NCI-H82 treated with DMSO at 0.1 percent for 48 hours (cell line): ENCODE data around the gene MPDZ.

ENCODE experiments used
- DNase-seq: peaks from one replicate; lab custom pipeline; 2025; ENCODE audit not compliant: unreplicated experiment; lab: John Stamatoyannopoulos, UW

Gene MPDZ

DNA sequence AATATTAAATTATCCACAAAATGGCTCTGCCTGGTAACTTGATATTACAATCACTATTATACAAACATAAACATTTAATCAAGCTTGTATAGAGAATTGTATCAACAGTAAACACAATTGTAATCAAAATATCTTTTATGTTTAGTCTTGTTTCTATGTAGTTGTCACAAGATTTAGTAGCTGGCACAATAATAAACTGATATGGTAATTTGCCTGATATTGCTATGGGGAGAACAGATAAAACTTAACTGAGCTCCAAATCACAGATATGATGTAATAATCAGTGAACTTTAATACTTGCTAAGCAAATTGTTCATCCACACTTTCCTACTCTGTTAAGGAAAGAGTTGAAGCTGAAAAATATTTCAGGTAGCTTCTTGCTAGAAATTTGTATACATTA is 189.8 kb downstream of the MPDZ start:
- no peak for DNase-seq

DNA sequence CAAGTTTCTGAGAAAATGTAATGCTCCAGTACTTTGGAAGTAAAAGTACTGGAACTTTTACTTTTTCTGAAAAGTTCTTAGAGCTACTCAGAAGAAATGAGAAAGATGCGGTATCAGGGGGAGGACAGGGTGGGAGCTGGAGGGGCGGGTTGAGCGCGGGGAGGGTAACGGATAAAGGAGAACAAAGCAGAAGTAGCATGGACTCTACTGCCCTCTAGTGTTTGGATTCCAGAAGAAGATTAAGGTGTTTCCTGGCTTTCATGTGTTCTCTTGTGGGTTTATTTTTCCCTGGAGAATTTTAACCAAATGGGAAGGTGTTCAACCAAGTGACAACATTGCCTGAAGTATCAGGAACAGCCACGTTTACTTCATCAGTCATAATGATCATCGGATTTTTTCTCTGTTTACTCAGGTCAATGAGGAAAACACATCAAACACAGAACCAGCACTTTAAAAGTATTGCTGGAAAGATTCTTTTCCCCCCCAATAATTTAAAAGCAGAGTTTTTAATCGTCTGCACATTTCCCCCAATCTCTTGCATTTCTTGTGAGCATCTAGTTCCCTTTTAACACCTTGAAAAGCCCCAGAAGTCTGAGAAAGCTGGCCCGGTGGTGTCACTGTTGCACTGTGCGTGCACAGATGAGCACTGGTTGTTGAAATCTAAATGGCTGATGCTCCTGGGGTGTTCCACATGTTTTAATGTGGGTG is 190.6 kb downstream of the MPDZ start:
- DNase-seq, result peak; percentile 42

DNA sequence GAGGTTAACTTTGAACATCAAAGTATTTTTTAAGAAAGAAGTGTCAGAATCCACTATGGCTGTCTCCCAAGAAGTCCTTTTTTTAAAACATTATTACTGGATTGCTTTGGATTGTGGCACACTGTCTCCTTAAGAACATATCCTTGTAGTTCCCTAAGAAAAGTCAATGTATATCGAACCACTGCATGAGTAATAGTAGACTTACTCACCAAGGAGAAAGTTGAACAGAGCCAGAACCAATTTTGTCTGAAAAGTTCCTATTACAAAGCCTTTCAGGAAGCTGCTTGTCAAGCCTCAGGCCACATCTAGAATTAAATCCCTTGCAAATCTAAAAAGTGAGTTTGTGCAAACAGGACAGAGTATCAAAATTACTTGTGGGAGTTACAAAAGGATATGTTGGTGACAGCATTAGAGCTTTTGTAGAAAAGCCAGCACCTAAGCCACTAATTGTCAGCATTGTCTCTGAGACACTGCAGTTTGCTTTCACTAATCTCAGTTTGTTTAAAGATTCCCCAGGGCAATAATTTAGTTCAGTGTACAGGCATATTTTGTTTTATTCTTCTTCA is 195.4 kb downstream of the MPDZ start:
- no peak for DNase-seq

DNA sequence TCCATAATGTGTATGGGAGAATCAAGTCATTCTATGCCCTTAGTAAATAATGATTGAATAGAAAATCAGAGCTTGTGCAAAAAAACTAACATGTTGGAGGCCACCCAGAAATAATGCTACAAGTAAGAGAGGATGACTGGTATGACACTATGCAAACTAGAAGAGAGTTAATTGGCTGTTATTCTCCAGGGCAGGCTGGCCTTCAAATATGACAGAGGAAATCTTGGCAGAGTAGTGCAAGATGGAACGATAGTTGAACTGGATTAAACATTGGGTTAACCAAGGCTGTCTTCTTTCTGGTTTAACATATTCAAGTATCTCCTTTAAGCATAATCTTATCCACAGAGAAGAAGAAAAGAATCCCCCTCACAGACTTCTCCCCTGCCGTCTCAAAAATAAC is 196.1 kb downstream of the MPDZ start:
- no peak for DNase-seq

DNA sequence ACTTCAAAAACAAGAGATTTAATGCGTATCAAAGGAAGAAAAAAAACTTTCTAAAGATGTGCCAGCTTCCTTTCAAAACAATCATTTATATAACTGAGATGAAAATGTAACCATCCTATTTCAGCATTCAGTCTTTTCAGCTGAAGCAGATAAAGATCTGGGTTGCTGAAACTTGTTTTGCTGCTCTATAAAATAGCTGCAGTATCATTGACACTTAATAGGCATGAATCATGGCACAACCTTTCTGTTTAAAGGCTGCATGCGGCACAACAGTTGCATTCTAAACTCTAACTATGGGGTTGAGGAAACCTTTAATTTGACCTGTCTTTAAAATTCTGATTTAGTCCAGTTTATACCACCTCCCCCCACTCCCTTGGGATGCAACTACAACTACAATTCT is 196.7 kb downstream of the MPDZ start:
- DNase-seq, result no peak

DNA sequence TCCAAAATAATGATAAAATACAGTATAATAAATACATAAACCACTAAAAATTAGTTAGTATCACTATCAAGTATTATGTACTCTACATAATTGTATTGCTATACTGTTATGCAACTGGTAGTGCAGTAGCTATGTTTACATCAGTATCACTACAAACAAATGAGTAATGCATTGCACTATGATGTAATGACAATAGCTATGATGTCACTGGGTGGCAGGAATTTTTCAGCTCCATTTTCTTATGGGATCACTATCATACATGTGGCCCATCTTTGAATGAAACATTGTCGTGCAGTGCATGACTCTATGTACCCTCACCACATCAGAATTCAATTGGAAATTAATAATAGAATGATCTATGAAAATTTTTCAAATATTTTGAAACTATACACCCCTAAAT is 201.3 kb downstream of the MPDZ start:
- DNase-seq, result no peak

DNA sequence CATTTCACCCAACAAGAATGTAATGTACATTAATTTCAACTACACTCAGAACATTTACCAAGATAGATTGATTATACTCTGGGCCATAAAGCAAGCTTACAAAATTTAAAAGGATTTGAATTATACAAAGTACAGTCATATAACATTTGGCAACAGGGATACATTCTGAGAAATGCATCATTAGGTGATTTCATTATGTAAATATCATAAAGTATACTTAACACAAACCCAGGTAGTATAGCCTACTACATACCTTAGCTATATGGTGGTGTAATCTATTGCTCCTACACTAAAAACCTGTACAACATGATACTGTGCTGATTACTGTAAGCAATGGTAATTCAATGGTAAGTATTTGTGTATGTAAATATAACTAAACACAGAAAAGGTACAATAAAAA is 202.9 kb downstream of the MPDZ start:
- DNase-seq, result no peak

DNA sequence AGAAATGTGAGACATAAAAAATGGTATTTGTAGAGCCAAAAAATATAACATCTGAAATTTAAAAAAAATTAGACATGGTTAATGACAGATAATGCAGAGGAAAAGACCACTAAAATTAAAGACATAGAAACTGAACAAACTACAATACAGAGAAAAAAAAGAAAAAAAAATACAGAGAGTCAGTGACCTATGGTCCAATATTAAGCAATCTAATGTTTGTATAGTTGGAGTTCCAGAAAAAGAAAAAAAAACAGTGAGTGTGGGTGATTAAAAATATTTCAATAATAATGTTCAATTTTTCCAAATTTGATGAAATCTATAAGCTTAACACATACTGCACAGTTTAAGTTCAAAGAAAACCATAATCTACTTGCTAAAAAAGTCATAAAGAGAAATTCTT is 207.6 kb downstream of the MPDZ start:
- no peak for DNase-seq

DNA sequence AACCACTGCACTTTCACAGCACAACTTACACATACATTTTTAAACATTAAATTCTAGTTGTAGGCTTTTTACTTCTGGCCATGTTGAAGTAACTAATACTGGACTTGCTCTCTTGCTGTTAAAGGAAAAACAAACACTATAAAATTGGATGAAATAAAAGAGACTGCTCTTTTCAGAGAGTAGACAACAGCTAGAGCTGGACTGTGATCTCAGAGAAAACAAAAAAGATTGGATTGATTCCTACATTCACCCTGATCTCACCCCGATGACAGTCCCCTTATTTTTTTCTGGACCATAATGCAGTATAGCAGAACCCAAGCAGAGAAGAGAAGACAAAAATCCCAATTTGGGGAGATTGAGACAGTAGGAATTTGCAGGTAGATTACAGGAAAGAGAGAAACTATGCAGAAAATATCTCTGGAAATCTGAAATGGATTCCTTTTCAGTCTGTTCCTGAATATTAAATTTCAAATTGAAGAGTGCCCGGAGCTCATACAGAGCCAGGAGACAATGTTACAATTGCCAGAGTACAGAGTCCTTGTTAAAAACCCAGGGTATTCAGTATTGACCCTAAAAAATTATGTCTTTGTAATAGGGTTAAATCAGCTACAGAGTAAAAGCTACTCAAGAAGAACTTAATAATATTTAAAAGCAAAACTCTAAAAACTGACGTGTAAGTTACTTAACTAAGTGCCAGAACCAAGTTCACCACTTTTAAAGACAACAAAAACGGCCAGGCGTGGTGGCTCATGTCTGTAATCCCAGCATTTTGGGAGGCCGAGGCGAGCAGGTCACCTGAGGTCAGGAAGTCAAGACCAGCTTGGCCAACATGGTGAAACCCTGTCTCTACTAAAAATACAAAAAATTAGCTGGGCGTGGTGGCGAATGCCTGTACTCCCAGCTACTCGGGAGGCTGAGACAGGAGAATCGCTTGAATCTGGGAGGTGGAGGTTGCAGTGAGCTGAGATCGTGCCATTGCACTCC is 208.6 kb downstream of the MPDZ start:
- DNase-seq, result no peak

DNA sequence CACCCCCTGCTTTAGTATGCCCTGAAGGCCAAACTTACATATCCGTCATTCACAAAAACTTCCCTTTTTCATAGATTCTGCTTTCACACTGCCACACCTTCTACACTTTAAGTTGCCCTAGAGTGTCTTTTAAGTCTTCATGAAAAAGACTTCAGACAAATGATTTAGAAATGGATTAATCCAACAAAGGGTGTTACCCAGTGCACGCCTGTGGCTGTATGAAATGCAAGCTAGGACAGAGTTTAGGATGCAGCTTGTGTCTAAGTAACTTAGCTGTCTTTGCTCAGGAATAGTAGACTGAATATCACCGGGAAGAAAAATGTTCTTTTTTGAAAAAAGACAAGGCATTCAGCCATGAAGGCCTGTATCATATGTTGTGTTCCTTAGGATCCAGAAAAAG is 210.0 kb downstream of the MPDZ start:
- no peak for DNase-seq

DNA sequence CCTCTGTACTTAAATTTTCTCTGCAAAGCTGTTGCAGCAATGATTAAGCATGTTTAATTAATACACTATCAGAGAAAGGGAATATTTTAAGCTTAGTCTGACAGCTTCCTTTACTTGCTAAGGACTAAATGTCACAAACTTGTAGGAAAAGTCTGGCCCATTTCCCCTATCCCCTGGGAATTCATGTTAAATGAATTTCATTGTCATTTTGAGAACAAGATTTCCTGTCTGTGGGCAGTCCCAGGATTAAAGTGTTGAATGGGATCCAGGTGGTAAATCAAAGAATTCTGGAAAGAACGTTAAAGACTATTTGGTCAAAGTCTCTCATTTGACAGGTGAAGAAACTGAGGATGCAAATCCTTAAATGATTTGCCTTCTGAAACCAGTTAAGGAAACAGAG is 214.8 kb downstream of the MPDZ start:
- no peak for DNase-seq

DNA sequence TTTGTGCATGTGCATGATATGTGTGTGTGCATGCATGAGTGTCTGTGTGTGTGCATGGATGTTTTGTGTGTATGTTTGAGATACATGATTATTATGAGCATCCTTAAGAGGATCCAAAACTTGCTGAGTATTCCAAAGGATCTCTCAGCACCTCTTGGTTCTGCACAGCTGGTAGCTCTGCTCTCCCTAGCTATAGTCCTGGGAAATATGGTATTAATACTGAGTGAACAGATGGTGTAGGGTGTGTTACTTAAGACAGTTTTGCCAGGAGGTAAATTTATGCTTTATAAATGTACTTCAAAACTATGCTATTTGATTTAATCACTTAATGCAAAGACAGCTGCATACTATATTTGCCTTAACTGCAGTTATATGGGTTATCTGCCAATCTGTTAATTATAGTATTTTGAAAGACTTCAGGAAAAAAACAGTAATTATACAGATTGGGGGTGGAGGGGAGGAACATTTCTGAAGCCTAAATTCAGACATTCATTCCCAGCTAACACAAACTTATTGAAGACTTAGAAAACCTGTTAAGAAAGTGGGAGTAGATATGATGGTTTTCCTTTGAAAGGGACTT is 215.5 kb downstream of the MPDZ start:
- DNase-seq, result peak; percentile 6

DNA sequence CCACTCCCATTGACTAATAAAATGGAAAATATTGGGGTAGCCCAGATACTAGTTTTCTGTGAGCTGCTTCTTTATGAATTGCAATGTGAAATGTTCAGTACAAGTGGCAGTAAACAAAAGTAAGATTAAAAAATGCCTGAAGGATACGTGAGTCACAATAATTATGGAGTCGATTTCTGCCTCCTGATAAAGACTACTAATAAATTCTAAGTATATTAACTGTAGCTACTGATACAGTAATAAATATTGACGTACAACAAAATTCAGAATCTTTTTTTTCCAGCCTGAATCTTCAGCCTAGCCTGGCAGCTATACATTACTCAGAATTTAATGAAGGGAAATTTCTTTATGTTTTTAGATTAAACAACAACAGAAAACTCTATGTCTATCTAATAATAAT is 218.1 kb downstream of the MPDZ start:
- no peak for DNase-seq
